ENCODE measurements around the gene SEPTIN11.

DNA sequence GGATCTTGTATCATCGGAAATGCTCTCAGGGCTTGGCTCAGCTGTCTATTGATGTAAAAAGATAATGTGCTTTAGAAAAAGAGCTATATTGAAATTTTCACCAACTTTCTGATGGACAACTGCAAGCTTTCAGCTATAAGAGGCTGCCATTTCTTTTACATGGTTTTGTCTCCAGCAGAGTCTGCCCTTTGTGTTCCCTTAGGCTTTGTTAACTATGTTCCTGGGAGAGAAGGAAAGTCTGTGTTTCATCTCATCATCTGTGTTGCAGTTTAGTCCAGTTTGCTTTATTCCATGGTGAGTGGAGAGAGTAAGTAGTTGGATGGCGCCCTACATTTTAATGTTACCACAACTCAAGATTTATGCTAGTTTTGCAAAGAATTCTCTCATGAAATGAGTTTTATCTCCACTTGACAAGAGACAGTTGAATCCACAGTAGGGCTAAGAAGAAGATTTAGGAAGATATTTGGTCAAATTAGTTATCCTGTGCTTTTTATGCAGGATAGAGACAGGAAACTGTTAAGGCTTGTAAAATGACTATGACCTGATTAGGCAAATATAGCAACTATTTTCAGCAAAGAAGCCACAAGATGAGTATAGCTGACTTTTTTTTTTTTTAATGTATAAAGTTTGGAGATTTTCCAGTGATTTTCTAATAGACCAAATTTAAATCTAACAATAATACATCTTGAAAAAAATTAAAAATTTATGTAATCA lies 16.5 kb downstream of the SEPTIN11 start:
- TF ChIP-seq, protein P1, sequence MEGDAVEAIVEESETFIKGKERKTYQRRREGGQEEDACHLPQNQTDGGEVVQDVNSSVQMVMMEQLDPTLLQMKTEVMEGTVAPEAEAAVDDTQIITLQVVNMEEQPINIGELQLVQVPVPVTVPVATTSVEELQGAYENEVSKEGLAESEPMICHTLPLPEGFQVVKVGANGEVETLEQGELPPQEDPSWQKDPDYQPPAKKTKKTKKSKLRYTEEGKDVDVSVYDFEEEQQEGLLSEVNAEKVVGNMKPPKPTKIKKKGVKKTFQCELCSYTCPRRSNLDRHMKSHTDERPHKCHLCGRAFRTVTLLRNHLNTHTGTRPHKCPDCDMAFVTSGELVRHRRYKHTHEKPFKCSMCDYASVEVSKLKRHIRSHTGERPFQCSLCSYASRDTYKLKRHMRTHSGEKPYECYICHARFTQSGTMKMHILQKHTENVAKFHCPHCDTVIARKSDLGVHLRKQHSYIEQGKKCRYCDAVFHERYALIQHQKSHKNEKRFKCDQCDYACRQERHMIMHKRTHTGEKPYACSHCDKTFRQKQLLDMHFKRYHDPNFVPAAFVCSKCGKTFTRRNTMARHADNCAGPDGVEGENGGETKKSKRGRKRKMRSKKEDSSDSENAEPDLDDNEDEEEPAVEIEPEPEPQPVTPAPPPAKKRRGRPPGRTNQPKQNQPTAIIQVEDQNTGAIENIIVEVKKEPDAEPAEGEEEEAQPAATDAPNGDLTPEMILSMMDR (conservative IDR thresholded peaks at IDR 0.05 in 1 of 2, IDR thresholded peaks at IDR 0.05 in 1 of 2; ENCODE audit: low read depth in 1 of 2, low read length in 2 of 2): no peak
- no peak for TF ChIP-seq EZH2 (IDR thresholded peaks at IDR 0.05; ENCODE audit: low read length, missing control alignments)

Measured in fibroblast of lung (primary cell).